Liver (tissue), 9 donors: ENCODE data around the gene ZNRF3. TPM values are rescaled to one million over a fixed set of nuclear protein-coding genes. Genes with fewer than 3 reads are reported as not detected.

Experiments
- DNase-seq: peaks from one replicate; pipeline ENCODE4 v3.0.0-alpha.2; 2017; ENCODE audit warnings: low spot score
- H3K27ac ChIP-seq, 2 donors: one replicate each; pipeline ENCODE4 v1.7.0; 2013; ENCODE audit warnings: inconsistent platforms in 2 of 2, low read length in 2 of 2, control low read depth in 1 of 2, low read depth in 1 of 2, mild to moderate bottlenecking in 1 of 2
- H3K27me3 ChIP-seq, 4 donors: one replicate each; pipeline versions ENCODE4 v1.6.1 to v1.7.0; 2013; ENCODE audit warnings: low read length in 3 of 4, inconsistent platforms in 1 of 4, mild to moderate bottlenecking in 1 of 4, moderate library complexity in 1 of 4; ENCODE audit not compliant: control insufficient read depth in 4 of 4, insufficient read depth in 4 of 4
- H3K36me3 ChIP-seq, 4 donors: one replicate each; pipeline versions ENCODE4 v1.6.1 to v1.7.0; 2013; ENCODE audit warnings: low read length in 3 of 4, mild to moderate bottlenecking in 3 of 4, low read depth in 1 of 4, moderate library complexity in 1 of 4; ENCODE audit not compliant: control insufficient read depth in 4 of 4, insufficient read depth in 3 of 4
- H3K4me1 ChIP-seq, 4 donors: one replicate each; pipeline versions ENCODE4 v1.6.1 to v1.7.0; 2013; ENCODE audit warnings: low read length in 3 of 4, mild to moderate bottlenecking in 3 of 4, moderate library complexity in 1 of 4; ENCODE audit not compliant: control insufficient read depth in 4 of 4, insufficient read depth in 4 of 4
- H3K4me3 ChIP-seq, 3 donors: one replicate each; pipeline versions ENCODE4 v1.6.1 to v1.7.0; 2013; ENCODE audit warnings: low read length in 3 of 3, control low read depth in 1 of 3, low read depth in 1 of 3, mild to moderate bottlenecking in 1 of 3
- H3K9ac ChIP-seq, 2 donors: one replicate each; pipeline ENCODE4 v1.7.0; 2013; ENCODE audit warnings: low read length in 2 of 2, mild to moderate bottlenecking in 2 of 2, moderate library complexity in 2 of 2, control low read depth in 1 of 2, low read depth in 1 of 2
- H3K9me3 ChIP-seq, 4 donors: one replicate each; pipeline versions ENCODE4 v1.6.1 to v1.7.0; 2013; ENCODE audit warnings: low read length in 3 of 4; ENCODE audit not compliant: control insufficient read depth in 4 of 4
- EGR1 ChIP-seq, 2 donors: IDR thresholded peaks; 2 replicates each; pipeline ENCODE4 v1.6.1; 2016 to 2018; ENCODE audit warnings: antibody characterized with exemption in 2 of 2, low read depth in 2 of 2
- FOXA1 ChIP-seq: IDR thresholded peaks from 2 replicates; pipeline ENCODE4 v1.6.1; 2016; ENCODE audit warnings: antibody characterized with exemption
- FOXA2 ChIP-seq: IDR thresholded peaks from 2 replicates; pipeline ENCODE4 v1.6.1; 2016; ENCODE audit warnings: antibody characterized with exemption
- GABPA ChIP-seq, 2 donors: IDR thresholded peaks in 1 of 2; conservative IDR thresholded peaks in 1 of 2; 2 replicates each; pipeline ENCODE4 v1.6.1; 2016; ENCODE audit warnings: antibody characterized with exemption in 2 of 2, mild to moderate bottlenecking in 1 of 2, moderate library complexity in 1 of 2
- HNF4A ChIP-seq, 2 donors: conservative IDR thresholded peaks; 2 replicates each; pipeline ENCODE4 v1.6.1; 2016; ENCODE audit warnings: antibody characterized with exemption in 2 of 2, mild to moderate bottlenecking in 2 of 2
- HNF4G ChIP-seq: IDR thresholded peaks from 2 replicates; pipeline ENCODE4 v1.6.1; 2016; ENCODE audit warnings: antibody characterized with exemption
- JUND ChIP-seq, 2 donors: IDR thresholded peaks; 2 replicates each; pipeline ENCODE4 v1.6.1; 2016; ENCODE audit warnings: antibody characterized with exemption in 2 of 2
- NR2F2 ChIP-seq: IDR thresholded peaks from 2 replicates; pipeline ENCODE4 v1.6.1; 2016; ENCODE audit warnings: antibody characterized with exemption
- RAD21 ChIP-seq, 2 donors: IDR thresholded peaks; 2 replicates each; pipeline ENCODE4 v1.6.1; 2016; ENCODE audit warnings: antibody characterized with exemption in 2 of 2, mild to moderate bottlenecking in 2 of 2
- RXRA ChIP-seq, 2 donors: IDR thresholded peaks; 2 replicates each; pipeline ENCODE4 v1.6.1; 2017 to 2018; ENCODE audit warnings: antibody characterized with exemption in 2 of 2, mild to moderate bottlenecking in 1 of 2
- SP1 ChIP-seq: IDR thresholded peaks from 2 replicates; pipeline ENCODE4 v1.6.1; 2018; ENCODE audit warnings: antibody characterized with exemption, mild to moderate bottlenecking
- TAF1 ChIP-seq: conservative IDR thresholded peaks from 2 replicates; pipeline ENCODE4 v1.6.1; 2016; ENCODE audit warnings: antibody characterized with exemption, mild to moderate bottlenecking
- YY1 ChIP-seq: IDR thresholded peaks from 2 replicates; pipeline ENCODE4 v1.6.1; 2016; ENCODE audit warnings: antibody characterized with exemption, mild to moderate bottlenecking
- WGBS: extraction: QIAGEN DNeasy Blood & Tissue Kit; methylation state at CpG from one replicate; pipeline ENCODE4 v1.1.7; 2013; 5-methylcytosine and 5-hydroxymethylcytosine counted together
- polyA plus RNA-seq, 2 donors: library from polyadenylated mRNA; stranded (reverse) in 1 of 2; unstranded in 1 of 2; fragments of 200-250 nt in 1 of 2; fragments of >200 nt in 1 of 2; fragmentation: Nextera tagmentation in 1 of 2; extraction: Ambion mirVana in 1 of 2; gene quantifications; one replicate each; pipeline versions ENCODE4 v1.2.1 to v1.2.3, GENCODE V29; 2013 to 2015
- total RNA-seq, 2 donors: library from RNA; depleted of rRNA; stranded (reverse); fragments of >200 nt; gene quantifications; one replicate each; pipeline ENCODE4 v1.2.3, GENCODE V29; 2014
- TF ChIP-seq, protein P1 (sequence below): IDR thresholded peaks from 2 replicates; pipeline ENCODE4 v1.6.1; 2016; ENCODE audit warnings: antibody characterized with exemption
- TF ChIP-seq, protein P2 (sequence below): IDR thresholded peaks from 2 replicates; pipeline ENCODE4 v1.6.1; 2016; ENCODE audit warnings: antibody characterized with exemption
- TF ChIP-seq, protein P3 (sequence below): fragments of 150-350 bp; IDR thresholded peaks from 2 replicates; pipeline ENCODE4 v1.5.1; 2017; ENCODE audit warnings: improper control_type of control experiment, low read depth, low read length; ENCODE audit not compliant: missing input control
- TF ChIP-seq, protein P4 (sequence below): IDR thresholded peaks from 2 replicates; pipeline ENCODE4 v1.6.1; 2016; ENCODE audit warnings: antibody characterized with exemption
- TF ChIP-seq, protein P5 (sequence below): IDR thresholded peaks from 2 replicates; pipeline ENCODE4 v1.6.1; 2016; ENCODE audit warnings: antibody characterized with exemption, mild to moderate bottlenecking
- donor health status: healthy.
- donor health status: healthy.
- donor health status: healthy.
- donor health status: healthy.
- donor health status: healthy.

The ZNRF3 gene
- total and polyA plus RNA-seq, 4 donors, result 2.2 to 5.9 (median 4.7) TPM

DNA sequence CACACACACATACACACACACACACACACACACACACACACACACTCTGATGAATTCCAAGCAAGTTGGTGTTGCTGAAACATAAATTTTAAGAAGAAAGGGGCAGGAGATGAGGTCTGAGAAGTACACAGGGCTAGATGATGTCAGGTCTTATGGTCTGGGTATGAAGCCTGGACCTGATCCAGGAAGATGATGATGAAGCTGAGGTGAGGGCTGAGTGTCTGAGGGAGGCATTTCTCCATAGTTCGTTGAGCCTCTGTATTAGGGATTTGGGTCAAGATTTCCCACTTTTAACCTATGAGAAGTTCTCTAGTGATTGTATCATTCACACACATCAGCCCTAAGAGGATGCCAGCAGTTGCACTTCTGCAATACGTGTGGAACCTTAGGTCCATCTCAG lies 222.1 kb downstream of the ZNRF3 start:
- H3K27me3 ChIP-seq, result no peaks in the 10 kb centered on the region
- H3K27ac ChIP-seq, result no peak overlapping the region
- peaks cover 0 to 2% (median 0%) of the 10 kb centered on the region in 4 donors for H3K36me3 ChIP-seq
- DNase-seq, result no peak
- H3K9me3 ChIP-seq, result no peaks in the 10 kb centered on the region
- no peak overlapping the region for H3K9ac ChIP-seq
- no peaks in the 10 kb centered on the region for H3K4me1 ChIP-seq
- TF ChIP-seq EGR1 (IDR thresholded peaks at IDR 0.05; ENCODE audit: low read depth in 2 of 2), result no peak
- no peak for TF ChIP-seq RAD21 (IDR thresholded peaks at IDR 0.05)
- no peak for TF ChIP-seq JUND (IDR thresholded peaks at IDR 0.05)
- no peak for TF ChIP-seq NR2F2
- no peak for TF ChIP-seq GABPA (IDR thresholded peaks at IDR 0.05 in 1 of 2, conservative IDR thresholded peaks at IDR 0.05 in 1 of 2)
- TF ChIP-seq SP1, result no peak
- TF ChIP-seq, protein P1, sequence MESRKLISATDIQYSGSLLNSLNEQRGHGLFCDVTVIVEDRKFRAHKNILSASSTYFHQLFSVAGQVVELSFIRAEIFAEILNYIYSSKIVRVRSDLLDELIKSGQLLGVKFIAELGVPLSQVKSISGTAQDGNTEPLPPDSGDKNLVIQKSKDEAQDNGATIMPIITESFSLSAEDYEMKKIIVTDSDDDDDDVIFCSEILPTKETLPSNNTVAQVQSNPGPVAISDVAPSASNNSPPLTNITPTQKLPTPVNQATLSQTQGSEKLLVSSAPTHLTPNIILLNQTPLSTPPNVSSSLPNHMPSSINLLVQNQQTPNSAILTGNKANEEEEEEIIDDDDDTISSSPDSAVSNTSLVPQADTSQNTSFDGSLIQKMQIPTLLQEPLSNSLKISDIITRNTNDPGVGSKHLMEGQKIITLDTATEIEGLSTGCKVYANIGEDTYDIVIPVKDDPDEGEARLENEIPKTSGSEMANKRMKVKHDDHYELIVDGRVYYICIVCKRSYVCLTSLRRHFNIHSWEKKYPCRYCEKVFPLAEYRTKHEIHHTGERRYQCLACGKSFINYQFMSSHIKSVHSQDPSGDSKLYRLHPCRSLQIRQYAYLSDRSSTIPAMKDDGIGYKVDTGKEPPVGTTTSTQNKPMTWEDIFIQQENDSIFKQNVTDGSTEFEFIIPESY, result no peak
- TF ChIP-seq, protein P2, sequence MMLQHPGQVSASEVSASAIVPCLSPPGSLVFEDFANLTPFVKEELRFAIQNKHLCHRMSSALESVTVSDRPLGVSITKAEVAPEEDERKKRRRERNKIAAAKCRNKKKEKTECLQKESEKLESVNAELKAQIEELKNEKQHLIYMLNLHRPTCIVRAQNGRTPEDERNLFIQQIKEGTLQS, result no peak
- no peak for TF ChIP-seq RXRA (IDR thresholded peaks at IDR 0.05)
- no peak for TF ChIP-seq HNF4A (conservative IDR thresholded peaks at IDR 0.05)
- TF ChIP-seq TAF1, result no peak
- no peak overlapping the region for H3K4me3 ChIP-seq
- 63% methylated on average over 2 of the region's 2 CpGs for WGBS

DNA sequence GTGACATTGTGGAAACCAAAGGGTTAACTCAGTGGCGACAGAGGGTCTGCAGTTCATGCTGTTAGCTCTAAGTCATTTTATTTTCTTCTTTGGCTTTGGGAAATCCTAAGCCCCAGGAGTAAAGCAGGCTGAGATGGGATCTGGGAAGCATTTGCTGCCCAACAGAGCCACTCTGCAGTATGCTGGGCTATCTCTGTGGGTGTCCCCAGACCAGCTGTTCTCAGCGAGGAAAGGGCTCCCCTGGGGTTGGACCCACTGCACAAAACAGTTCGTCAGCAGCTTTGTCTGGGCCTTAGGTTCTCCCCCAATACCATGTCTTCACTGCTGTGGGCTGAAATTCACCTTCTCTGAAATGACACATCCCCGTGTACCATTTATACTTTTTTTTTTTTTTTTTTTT lies 223.5 kb downstream of the ZNRF3 start:
- Histone ChIP-seq H3K27ac (no peak overlapping the region), H3K9ac (no peak overlapping the region), H3K4me3 (no peak overlapping the region), H3K27me3 (no peaks in the 10 kb centered on the region), H3K36me3 (peaks cover 0 to 2% (median 0%) of the 10 kb centered on the region in 4 donors), H3K4me1 (no peaks in the 10 kb centered on the region), H3K9me3 (no peaks in the 10 kb centered on the region)
- DNase-seq, result no peak
- WGBS, result 58% methylated on average over 4 of the region's 4 CpGs
- TF ChIP-seq, protein P3, sequence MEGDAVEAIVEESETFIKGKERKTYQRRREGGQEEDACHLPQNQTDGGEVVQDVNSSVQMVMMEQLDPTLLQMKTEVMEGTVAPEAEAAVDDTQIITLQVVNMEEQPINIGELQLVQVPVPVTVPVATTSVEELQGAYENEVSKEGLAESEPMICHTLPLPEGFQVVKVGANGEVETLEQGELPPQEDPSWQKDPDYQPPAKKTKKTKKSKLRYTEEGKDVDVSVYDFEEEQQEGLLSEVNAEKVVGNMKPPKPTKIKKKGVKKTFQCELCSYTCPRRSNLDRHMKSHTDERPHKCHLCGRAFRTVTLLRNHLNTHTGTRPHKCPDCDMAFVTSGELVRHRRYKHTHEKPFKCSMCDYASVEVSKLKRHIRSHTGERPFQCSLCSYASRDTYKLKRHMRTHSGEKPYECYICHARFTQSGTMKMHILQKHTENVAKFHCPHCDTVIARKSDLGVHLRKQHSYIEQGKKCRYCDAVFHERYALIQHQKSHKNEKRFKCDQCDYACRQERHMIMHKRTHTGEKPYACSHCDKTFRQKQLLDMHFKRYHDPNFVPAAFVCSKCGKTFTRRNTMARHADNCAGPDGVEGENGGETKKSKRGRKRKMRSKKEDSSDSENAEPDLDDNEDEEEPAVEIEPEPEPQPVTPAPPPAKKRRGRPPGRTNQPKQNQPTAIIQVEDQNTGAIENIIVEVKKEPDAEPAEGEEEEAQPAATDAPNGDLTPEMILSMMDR, result no peak
- no peak for TF ChIP-seq TAF1
- TF ChIP-seq, protein P4, sequence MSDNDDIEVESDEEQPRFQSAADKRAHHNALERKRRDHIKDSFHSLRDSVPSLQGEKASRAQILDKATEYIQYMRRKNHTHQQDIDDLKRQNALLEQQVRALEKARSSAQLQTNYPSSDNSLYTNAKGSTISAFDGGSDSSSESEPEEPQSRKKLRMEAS, result no peak
- no peak for TF ChIP-seq EGR1 (IDR thresholded peaks at IDR 0.05; ENCODE audit: low read depth in 2 of 2)
- TF ChIP-seq HNF4G, result no peak
- no peak for TF ChIP-seq NR2F2
- TF ChIP-seq YY1, result no peak
- TF ChIP-seq GABPA (IDR thresholded peaks at IDR 0.05 in 1 of 2, conservative IDR thresholded peaks at IDR 0.05 in 1 of 2), result no peak
- TF ChIP-seq FOXA2, result no peak
- no peak for TF ChIP-seq RXRA (IDR thresholded peaks at IDR 0.05)
- TF ChIP-seq, protein P1, result no peak
- TF ChIP-seq RAD21 (IDR thresholded peaks at IDR 0.05), result no peak
- no peak for TF ChIP-seq JUND (IDR thresholded peaks at IDR 0.05)
- TF ChIP-seq, protein P5, sequence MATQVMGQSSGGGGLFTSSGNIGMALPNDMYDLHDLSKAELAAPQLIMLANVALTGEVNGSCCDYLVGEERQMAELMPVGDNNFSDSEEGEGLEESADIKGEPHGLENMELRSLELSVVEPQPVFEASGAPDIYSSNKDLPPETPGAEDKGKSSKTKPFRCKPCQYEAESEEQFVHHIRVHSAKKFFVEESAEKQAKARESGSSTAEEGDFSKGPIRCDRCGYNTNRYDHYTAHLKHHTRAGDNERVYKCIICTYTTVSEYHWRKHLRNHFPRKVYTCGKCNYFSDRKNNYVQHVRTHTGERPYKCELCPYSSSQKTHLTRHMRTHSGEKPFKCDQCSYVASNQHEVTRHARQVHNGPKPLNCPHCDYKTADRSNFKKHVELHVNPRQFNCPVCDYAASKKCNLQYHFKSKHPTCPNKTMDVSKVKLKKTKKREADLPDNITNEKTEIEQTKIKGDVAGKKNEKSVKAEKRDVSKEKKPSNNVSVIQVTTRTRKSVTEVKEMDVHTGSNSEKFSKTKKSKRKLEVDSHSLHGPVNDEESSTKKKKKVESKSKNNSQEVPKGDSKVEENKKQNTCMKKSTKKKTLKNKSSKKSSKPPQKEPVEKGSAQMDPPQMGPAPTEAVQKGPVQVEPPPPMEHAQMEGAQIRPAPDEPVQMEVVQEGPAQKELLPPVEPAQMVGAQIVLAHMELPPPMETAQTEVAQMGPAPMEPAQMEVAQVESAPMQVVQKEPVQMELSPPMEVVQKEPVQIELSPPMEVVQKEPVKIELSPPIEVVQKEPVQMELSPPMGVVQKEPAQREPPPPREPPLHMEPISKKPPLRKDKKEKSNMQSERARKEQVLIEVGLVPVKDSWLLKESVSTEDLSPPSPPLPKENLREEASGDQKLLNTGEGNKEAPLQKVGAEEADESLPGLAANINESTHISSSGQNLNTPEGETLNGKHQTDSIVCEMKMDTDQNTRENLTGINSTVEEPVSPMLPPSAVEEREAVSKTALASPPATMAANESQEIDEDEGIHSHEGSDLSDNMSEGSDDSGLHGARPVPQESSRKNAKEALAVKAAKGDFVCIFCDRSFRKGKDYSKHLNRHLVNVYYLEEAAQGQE, result no peak
- TF ChIP-seq SP1, result no peak
- TF ChIP-seq HNF4A (conservative IDR thresholded peaks at IDR 0.05), result no peak
- TF ChIP-seq, protein P2, result no peak
- TF ChIP-seq FOXA1, result no peak
